SK-N-MC (cell line): ENCODE measurements around the gene TCTN2.

Experiments
- EZH2 ChIP-seq: fragments of 200-600 bp; sonication (generic); IDR thresholded peaks from one replicate; pipeline ENCODE4 v1.6.1; 2017; ENCODE audit warnings: antibody characterized with exemption
- FOXP2 ChIP-seq: optimal IDR thresholded peaks from 2 replicates; pipeline ENCODE3; 2011; ENCODE audit warnings: mild to moderate bottlenecking, moderate library complexity; ENCODE audit not compliant: insufficient read depth; ENCODE audit errors: extremely low read length, control extremely low read depth
- POLR2AphosphoS5 ChIP-seq: IDR thresholded peaks from 2 replicates; pipeline ENCODE4 v1.6.1; 2012; ENCODE audit warnings: mild to moderate bottlenecking, low read depth, low read length, borderline replicate concordance

DNA sequence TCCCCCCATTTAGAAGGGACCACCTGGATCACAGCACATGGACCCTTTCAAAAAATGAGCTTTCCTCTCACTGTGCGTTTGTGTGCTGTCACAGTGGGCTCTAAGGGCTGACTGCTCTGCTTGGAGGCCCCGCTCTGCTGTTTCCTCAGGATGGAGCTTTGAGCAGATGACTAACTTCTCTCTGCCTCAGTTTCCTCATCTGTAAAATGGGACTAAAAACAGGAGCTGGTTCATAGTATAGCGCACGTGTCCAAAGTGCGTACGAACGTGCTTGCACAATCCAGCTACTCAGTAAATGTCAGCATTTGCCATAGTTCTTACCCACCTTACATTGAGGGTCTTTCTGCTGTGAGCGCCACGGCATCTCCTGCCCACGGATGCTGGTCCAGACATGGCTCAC lies 78.4 kb downstream of the TCTN2 start:
- TF ChIP-seq POLR2AphosphoS5 (no peak), EZH2 (no peak), FOXP2 (no peak)
